ENCODE data around the gene KCNC3.

The KCNC3 gene

GRCh38 chr19:50272263-50272897 lies 56.8 kb downstream of the KCNC3 start:
- DNase-seq = no peak

DNA sequence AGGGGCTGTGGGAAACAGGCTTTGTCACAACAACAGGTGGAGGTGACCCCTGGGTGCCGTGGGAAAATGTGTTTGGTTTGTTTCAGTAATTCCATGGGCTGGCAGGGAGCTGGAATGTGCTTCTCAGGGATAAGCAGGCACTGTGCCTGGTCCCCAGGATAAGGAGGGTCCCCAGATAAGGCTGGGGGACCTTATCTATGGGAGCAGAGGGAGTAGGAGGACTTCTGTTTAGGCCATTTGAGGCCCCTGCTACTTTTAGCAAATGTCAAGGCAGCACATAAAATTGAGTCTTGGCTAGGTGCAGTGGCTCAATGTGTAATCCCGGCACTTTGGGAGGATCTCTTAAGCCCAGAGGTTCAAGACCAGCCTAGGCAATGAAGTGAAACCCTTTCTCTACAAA lies 59.5 kb downstream of the KCNC3 start:
- DNase-seq = no peak

GRCh38 chr19:50268501-50268900 lies 60.7 kb downstream of the KCNC3 start:
- no peak for DNase-seq

GRCh38 chr19:50268041-50268440 lies 61.1 kb downstream of the KCNC3 start:
- DNase-seq = no peak

DNA sequence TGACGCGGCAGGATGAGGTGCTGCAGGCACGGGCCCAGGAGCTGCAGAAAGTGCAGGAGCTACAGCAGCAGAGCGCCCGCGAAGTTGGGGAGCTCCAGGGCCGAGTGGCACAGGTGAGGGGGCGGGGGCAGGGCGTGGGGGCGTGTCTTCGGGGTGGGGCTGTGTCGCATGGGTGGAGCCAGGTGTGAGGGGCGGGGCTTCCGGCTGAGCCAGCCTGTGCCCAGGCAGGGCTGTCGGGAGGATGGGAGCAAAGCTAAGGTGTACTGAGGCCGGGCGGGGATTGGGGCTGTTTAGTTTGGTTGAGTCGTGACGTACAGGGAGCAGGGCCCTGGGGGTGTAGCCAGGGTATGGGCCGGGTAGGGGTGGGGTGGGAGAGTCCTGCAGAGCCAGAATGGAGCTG lies 62.3 kb downstream of the KCNC3 start:
- no peak for DNase-seq

DNA sequence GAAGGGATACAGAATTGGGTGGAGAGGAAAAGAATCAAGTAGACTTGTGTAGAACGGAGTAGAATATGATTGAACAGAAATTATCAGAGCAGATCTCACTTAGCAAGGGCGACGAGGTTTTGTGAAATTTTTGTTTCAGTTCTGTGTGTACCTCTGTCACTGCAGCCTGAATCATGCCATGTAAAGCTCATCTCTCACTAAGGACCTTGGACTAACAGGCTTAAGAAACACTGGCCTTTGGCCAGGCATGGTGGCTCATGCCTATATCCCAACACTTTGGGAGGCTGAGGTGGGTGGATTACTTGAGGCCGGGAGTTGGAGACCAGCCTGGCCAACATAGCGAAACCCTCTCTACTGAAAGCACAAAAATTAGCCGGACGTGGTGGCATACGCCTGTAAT lies 63.1 kb downstream of the KCNC3 start:
- DNase-seq = no peak

GRCh38 chr19:50264483-50265186 lies 64.5 kb downstream of the KCNC3 start:
- DNase-seq = no peak

DNA sequence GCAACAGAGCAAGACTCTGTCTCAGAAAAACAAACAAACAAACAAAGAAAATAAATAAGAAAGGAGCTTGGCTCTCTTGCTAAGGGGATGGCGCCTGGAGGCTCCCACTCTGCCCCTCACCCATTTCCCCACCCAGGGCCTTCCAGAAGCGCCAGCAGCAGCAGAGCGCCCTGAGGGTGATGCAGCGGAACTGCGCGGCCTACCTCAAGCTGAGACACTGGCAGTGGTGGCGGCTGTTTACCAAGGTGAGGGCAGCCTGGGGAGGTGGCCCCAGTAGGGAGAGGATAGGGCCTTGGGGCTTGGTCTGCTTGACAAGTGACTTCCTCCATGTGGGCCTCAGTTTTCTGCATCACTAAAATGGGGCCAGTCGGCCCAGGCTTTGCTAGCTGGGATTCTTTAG lies 66.0 kb downstream of the KCNC3 start:
- no peak for DNase-seq

Data from DMS 273 treated with DMSO at 0.1 percent for 48 hours (cell line).